ENCODE measurements around the gene CDRT4. TPM values are rescaled to one million over a fixed set of nuclear protein-coding genes. Genes with fewer than 3 reads are reported as not detected.
A peak's percentile ranks its signal among the peaks of the same experiment; 100 is the strongest.

CDRT4 gene
- total RNA-seq, 1 donor from 2014 or later, result 1.4 TPM

DNA sequence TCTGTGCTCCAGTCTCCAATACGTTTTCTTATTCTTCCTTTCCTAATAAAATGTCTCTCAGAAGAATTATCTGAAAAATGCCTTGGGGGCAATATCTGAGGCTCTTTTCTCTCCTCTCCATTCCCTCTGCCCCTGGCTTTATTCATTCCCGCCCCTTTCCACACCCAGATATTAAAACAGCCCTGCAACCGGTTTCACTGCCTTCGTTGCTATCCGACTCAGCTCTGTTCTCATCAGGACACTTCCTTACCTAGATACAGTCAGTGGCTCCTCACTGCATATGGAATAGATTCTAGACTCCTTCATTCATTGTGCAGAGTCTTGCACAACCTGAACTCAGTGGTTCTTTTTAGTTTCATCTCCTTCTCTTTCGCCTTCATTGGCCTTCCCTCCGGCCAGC lies 74.0 kb downstream of the CDRT4 start:
- TF ChIP-seq, protein P1, sequence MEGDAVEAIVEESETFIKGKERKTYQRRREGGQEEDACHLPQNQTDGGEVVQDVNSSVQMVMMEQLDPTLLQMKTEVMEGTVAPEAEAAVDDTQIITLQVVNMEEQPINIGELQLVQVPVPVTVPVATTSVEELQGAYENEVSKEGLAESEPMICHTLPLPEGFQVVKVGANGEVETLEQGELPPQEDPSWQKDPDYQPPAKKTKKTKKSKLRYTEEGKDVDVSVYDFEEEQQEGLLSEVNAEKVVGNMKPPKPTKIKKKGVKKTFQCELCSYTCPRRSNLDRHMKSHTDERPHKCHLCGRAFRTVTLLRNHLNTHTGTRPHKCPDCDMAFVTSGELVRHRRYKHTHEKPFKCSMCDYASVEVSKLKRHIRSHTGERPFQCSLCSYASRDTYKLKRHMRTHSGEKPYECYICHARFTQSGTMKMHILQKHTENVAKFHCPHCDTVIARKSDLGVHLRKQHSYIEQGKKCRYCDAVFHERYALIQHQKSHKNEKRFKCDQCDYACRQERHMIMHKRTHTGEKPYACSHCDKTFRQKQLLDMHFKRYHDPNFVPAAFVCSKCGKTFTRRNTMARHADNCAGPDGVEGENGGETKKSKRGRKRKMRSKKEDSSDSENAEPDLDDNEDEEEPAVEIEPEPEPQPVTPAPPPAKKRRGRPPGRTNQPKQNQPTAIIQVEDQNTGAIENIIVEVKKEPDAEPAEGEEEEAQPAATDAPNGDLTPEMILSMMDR (IDR thresholded peaks at IDR 0.05; ENCODE audit: borderline replicate concordance), result no peak

DNA sequence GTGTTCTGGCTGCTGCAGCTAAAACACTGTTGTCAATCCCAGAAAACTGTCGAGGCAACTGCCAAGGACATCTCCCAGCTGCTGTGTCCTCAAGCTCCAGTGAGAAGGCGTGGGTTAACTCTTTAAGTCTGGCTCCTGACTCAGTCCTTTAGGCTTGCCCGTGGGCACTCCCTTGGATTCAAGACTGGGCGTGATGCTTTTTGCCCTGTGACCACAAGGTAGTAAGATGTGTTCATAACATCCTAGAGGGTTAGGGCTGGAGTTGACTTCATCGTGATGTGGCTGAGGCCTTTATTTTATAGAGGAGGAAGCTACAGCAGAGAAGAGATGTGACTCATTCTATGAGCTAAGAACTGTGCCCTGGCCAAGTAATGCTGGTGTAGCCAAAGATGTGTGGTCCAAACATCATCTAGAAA lies 75.1 kb downstream of the CDRT4 start:
- DNase-seq, result peak; percentile 52
- no peaks in the 10 kb centered on the region for H3K27me3 ChIP-seq (ENCODE audit: low read depth)
- H3K36me3 ChIP-seq, result no peaks in the 10 kb centered on the region
- peak overlapping the region; percentile 48 for H3K27ac ChIP-seq (replicated peaks)
- TF ChIP-seq, protein P1 (IDR thresholded peaks at IDR 0.05; ENCODE audit: borderline replicate concordance), result no peak
- H3K9me3 ChIP-seq (replicated peaks), result no peaks in the 10 kb centered on the region
- H3K4me3 ChIP-seq, result no peak overlapping the region
- intact Hi-C loops (cut with micrococcal nuclease), result no loop called here
- H3K4me1 ChIP-seq, result no peaks in the 10 kb centered on the region

More for the DNA sequence above, 74.0 kb downstream of the CDRT4 start:
- Histone ChIP-seq H3K9me3 (replicated peaks) (no peaks in the 10 kb centered on the region), H3K36me3 (no peaks in the 10 kb centered on the region), H3K27ac (replicated peaks) (no peak overlapping the region), H3K4me3 (no peak overlapping the region), H3K4me1 (peaks cover 9% of the 10 kb centered on the region), H3K27me3 (ENCODE audit: low read depth) (no peaks in the 10 kb centered on the region)
- intact Hi-C loops (cut with micrococcal nuclease), result no loop called here
- no peak for DNase-seq

GRCh38 chr17:15388356-15389041 lies 78.9 kb downstream of the CDRT4 start:
- peak; percentile 32 for DNase-seq
- Histone ChIP-seq H3K36me3 (no peaks in the 10 kb centered on the region), H3K4me3 (no peak overlapping the region), H3K4me1 (peaks cover 9% of the 10 kb centered on the region), H3K27ac (replicated peaks) (peak overlapping the region; percentile 41), H3K9me3 (replicated peaks) (no peaks in the 10 kb centered on the region), H3K27me3 (ENCODE audit: low read depth) (no peaks in the 10 kb centered on the region)
- TF ChIP-seq, protein P1 (IDR thresholded peaks at IDR 0.05; ENCODE audit: borderline replicate concordance), result no peak
- intact Hi-C loops (cut with micrococcal nuclease), result no loop called here

DNA sequence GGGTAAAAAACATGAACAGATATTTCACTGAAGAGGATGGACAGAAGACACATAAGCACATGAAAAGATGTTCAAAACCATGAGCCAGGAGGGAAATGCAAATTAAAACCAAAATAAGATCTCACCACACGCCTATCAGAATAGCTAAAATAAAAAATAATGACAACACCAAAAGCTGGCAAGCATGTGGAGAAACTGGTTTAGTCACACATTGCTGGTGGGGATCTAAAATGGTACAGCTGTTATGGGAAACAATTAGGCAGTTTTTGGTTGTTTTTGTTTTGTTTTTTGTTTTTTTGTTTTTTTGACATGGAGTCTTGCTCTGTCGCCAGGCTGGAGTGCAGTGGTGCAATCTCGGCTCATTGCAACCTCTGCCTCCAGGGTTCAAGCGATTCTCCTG lies 81.3 kb downstream of the CDRT4 start:
- intact Hi-C loops (cut with micrococcal nuclease), result no loop called here
- no peak for DNase-seq
- no peaks in the 10 kb centered on the region for H3K36me3 ChIP-seq

More for the DNA sequence above, 81.3 kb downstream of the CDRT4 start:
- Histone ChIP-seq H3K4me1 (peaks cover 11% of the 10 kb centered on the region), H3K4me3 (no peak overlapping the region), H3K27ac (replicated peaks) (no peak overlapping the region), H3K9me3 (replicated peaks) (no peaks in the 10 kb centered on the region), H3K27me3 (ENCODE audit: low read depth) (no peaks in the 10 kb centered on the region)
- TF ChIP-seq, protein P1 (IDR thresholded peaks at IDR 0.05; ENCODE audit: borderline replicate concordance), result no peak

Other genes starting within 250 kb of the CDRT4 start
- gene PMP22, start 202.3 kb downstream of the CDRT4 start, total RNA-seq, result 135 TPM
- gene TEKT3, start 126.0 kb downstream of the CDRT4 start, total RNA-seq, result 0.49 TPM
- 4.8 TPM for gene TVP23C, start 95.9 kb upstream of the CDRT4 start, total RNA-seq
- gene FBXW10B, start 152.1 kb upstream of the CDRT4 start, total RNA-seq, result 1.0 TPM
- 30.4 TPM for gene TRIM16, start 216.7 kb upstream of the CDRT4 start, total RNA-seq
- 10.8 TPM for gene ZNF286A, start 232.1 kb upstream of the CDRT4 start, total RNA-seq